Activated CD4-positive, alpha-beta memory T cell treated with anti-CD3 and anti-CD28 coated beads, Interleukin-2, amount 10 ng/mL, durations not matched to agents 7 days and 5 days (primary cell): ENCODE data around the gene IPO5. TPM values are rescaled to one million over a fixed set of nuclear protein-coding genes. Genes with fewer than 3 reads are reported as not detected.

Experiments used
- CTCF ChIA-PET: fragments of 350-600 bp; sonication (Branson Sonifier 250); formaldehyde crosslinking; loops from one replicate; lab custom pipeline; 2021; ENCODE audit warnings: antibody characterized with exemption, inconsistent platforms; lab: Charles Lee
- POLR2A ChIA-PET: fragments of 350-600 bp; sonication (Branson Sonifier 250); formaldehyde crosslinking; loops from one replicate; lab custom pipeline; 2021; ENCODE audit warnings: antibody characterized with exemption; lab: Charles Lee
- DNase-seq: peaks from one replicate; pipeline ENCODE4 v3.0.0-alpha.2; 2020
- H3K27ac Mint-ChIP-seq: one replicate; pipeline ENCODE4 v1.8.0; 2021; ENCODE audit warnings: mild to moderate bottlenecking, mixed read lengths
- H3K27me3 Mint-ChIP-seq: one replicate; pipeline ENCODE4 v1.8.0; 2021; ENCODE audit warnings: mixed read lengths
- H3K36me3 Mint-ChIP-seq: one replicate; pipeline ENCODE4 v1.8.0; 2021; ENCODE audit warnings: low read depth, mixed read lengths
- H3K4me1 Mint-ChIP-seq: one replicate; pipeline ENCODE4 v1.8.0; 2021; ENCODE audit warnings: mixed read lengths
- H3K4me3 Mint-ChIP-seq: one replicate; pipeline ENCODE4 v1.8.0; 2021; ENCODE audit warnings: mild to moderate bottlenecking, mixed read lengths
- H3K9me3 Mint-ChIP-seq: one replicate; pipeline ENCODE4 v1.8.0; 2021; ENCODE audit warnings: mixed read lengths
- total RNA-seq, 2 experiments: library from RNA; stranded (reverse); gene quantifications; one replicate each; pipeline ENCODE4 v1.2.3, GENCODE V29; 2021

The IPO5 gene
- total RNA-seq, 2 experiments from 2014 or later = 83.9 to 85.6 TPM

- DNase-seq = no peak
- H3K36me3 Mint-ChIP-seq = no peaks in the 10 kb centered on the region
- peaks cover 15% of the 10 kb centered on the region for H3K27me3 Mint-ChIP-seq
- CTCF ChIA-PET = no interaction called here
- no peak overlapping the region for H3K4me3 Mint-ChIP-seq
- H3K9me3 Mint-ChIP-seq = no peaks in the 10 kb centered on the region
- no peak overlapping the region for H3K27ac Mint-ChIP-seq
- H3K4me1 Mint-ChIP-seq = no peaks in the 10 kb centered on the region
- POLR2A ChIA-PET = interaction anchor here (0.6 kb wide), 1 partner anchor 100 kb away, joined by 3 read pairs; no protein-coding TSS in a partner anchor
Observed at GRCh38 chr13:97967226-97967625, 13.8 kb downstream of the IPO5 start.

- H3K27ac Mint-ChIP-seq = no peak overlapping the region
- POLR2A ChIA-PET = interaction anchor here (0.6 kb wide), 1 partner anchor 101 kb away, joined by 3 read pairs; no protein-coding TSS in a partner anchor
- peaks cover 16% of the 10 kb centered on the region for H3K27me3 Mint-ChIP-seq
- no peaks in the 10 kb centered on the region for H3K4me1 Mint-ChIP-seq
- no peak overlapping the region for H3K4me3 Mint-ChIP-seq
- DNase-seq = no peak
- H3K9me3 Mint-ChIP-seq = no peaks in the 10 kb centered on the region
- CTCF ChIA-PET = no interaction called here
- H3K36me3 Mint-ChIP-seq = no peaks in the 10 kb centered on the region
Observed at GRCh38 chr13:97967948-97968347, 14.5 kb downstream of the IPO5 start.

GRCh38 chr13:97971519-97971918, 18.0 kb downstream of the IPO5 start:
- POLR2A ChIA-PET = no interaction called here
- no peak for DNase-seq
- Mint-ChIP-seq H3K27me3 (peaks cover 10% of the 10 kb centered on the region), H3K4me3 (no peak overlapping the region), H3K9me3 (no peaks in the 10 kb centered on the region), H3K36me3 (no peaks in the 10 kb centered on the region), H3K4me1 (peaks cover 5% of the 10 kb centered on the region), H3K27ac (no peak overlapping the region)
- CTCF ChIA-PET = no interaction called here

GRCh38 chr13:97974773-97975172, 21.3 kb downstream of the IPO5 start:
- Mint-ChIP-seq H3K9me3 (no peaks in the 10 kb centered on the region), H3K4me3 (peak overlapping the region; percentile 51), H3K36me3 (no peaks in the 10 kb centered on the region), H3K27ac (no peak overlapping the region), H3K4me1 (peaks cover 27% of the 10 kb centered on the region), H3K27me3 (peaks cover 3% of the 10 kb centered on the region)
- no peak for DNase-seq
- CTCF ChIA-PET = no interaction called here
- POLR2A ChIA-PET = interaction anchor here (1.4 kb wide), 1 partner anchor 63 kb away, joined by 3 read pairs; no protein-coding TSS in a partner anchor

GRCh38 chr13:97975280-97975847, 21.9 kb downstream of the IPO5 start:
- Mint-ChIP-seq H3K4me3 (peak overlapping the region; percentile 86), H3K4me1 (peaks cover 28% of the 10 kb centered on the region), H3K27me3 (peaks cover 3% of the 10 kb centered on the region), H3K27ac (peak overlapping the region; percentile 85), H3K9me3 (no peaks in the 10 kb centered on the region), H3K36me3 (no peaks in the 10 kb centered on the region)
- DNase-seq = no peak
- ChIA-PET POLR2A (interaction anchor here (1.4 kb wide), 1 partner anchor 64 kb away, joined by 3 read pairs; no protein-coding TSS in a partner anchor), CTCF (no interaction called here)

- Mint-ChIP-seq H3K27me3 (peaks cover 3% of the 10 kb centered on the region), H3K4me1 (peaks cover 30% of the 10 kb centered on the region), H3K27ac (peak overlapping the region; percentile 85), H3K36me3 (no peaks in the 10 kb centered on the region), H3K9me3 (no peaks in the 10 kb centered on the region), H3K4me3 (peak overlapping the region; percentile 86)
- POLR2A ChIA-PET = interaction anchor here (1.4 kb wide), 1 partner anchor 64 kb away, joined by 3 read pairs; no protein-coding TSS in a partner anchor
- DNase-seq = peak; percentile 90
- CTCF ChIA-PET = no interaction called here
Observed at GRCh38 chr13:97975848-97976609, 22.6 kb downstream of the IPO5 start.

GRCh38 chr13:97976610-97977521, 23.4 kb downstream of the IPO5 start:
- DNase-seq = no peak
- H3K4me3 Mint-ChIP-seq = peak overlapping the region; percentile 84
- H3K36me3 Mint-ChIP-seq = no peaks in the 10 kb centered on the region
- POLR2A ChIA-PET = interaction anchor here (1.2 kb wide), 1 partner anchor 23 kb away, joined by 5 read pairs; no protein-coding TSS in a partner anchor
- peak overlapping the region; percentile 75 for H3K27ac Mint-ChIP-seq
- CTCF ChIA-PET = no interaction called here
- peaks cover 3% of the 10 kb centered on the region for H3K27me3 Mint-ChIP-seq
- peaks cover 35% of the 10 kb centered on the region for H3K4me1 Mint-ChIP-seq
- H3K9me3 Mint-ChIP-seq = no peaks in the 10 kb centered on the region

GRCh38 chr13:97977982-97978381, 24.5 kb downstream of the IPO5 start:
- no peak overlapping the region for H3K27ac Mint-ChIP-seq
- H3K9me3 Mint-ChIP-seq = no peaks in the 10 kb centered on the region
- no peak for DNase-seq
- peak overlapping the region; percentile 84 for H3K4me3 Mint-ChIP-seq
- H3K36me3 Mint-ChIP-seq = peaks cover 5% of the 10 kb centered on the region
- no peaks in the 10 kb centered on the region for H3K27me3 Mint-ChIP-seq
- ChIA-PET POLR2A (interaction anchor here (0.6 to 1.2 kb wide), 2 partner anchors 22 to 115 kb away, joined by 3 to 5 read pairs; no protein-coding TSS in a partner anchor), CTCF (no interaction called here)
- H3K4me1 Mint-ChIP-seq = peaks cover 42% of the 10 kb centered on the region

GRCh38 chr13:97978651-97979050, 25.2 kb downstream of the IPO5 start:
- CTCF ChIA-PET = no interaction called here
- Mint-ChIP-seq H3K4me3 (peak overlapping the region; percentile 44), H3K27ac (no peak overlapping the region), H3K27me3 (no peaks in the 10 kb centered on the region), H3K36me3 (peaks cover 7% of the 10 kb centered on the region), H3K9me3 (no peaks in the 10 kb centered on the region), H3K4me1 (peaks cover 42% of the 10 kb centered on the region)
- POLR2A ChIA-PET = no interaction called here
- no peak for DNase-seq

GRCh38 chr13:97979051-97979450, 25.6 kb downstream of the IPO5 start:
- H3K27ac Mint-ChIP-seq = no peak overlapping the region
- DNase-seq = no peak
- no peaks in the 10 kb centered on the region for H3K9me3 Mint-ChIP-seq
- POLR2A ChIA-PET = no interaction called here
- no peaks in the 10 kb centered on the region for H3K27me3 Mint-ChIP-seq
- CTCF ChIA-PET = no interaction called here
- H3K4me1 Mint-ChIP-seq = peaks cover 42% of the 10 kb centered on the region
- H3K4me3 Mint-ChIP-seq = no peak overlapping the region
- peaks cover 7% of the 10 kb centered on the region for H3K36me3 Mint-ChIP-seq

- H3K9me3 Mint-ChIP-seq = no peaks in the 10 kb centered on the region
- peaks cover 9% of the 10 kb centered on the region for H3K36me3 Mint-ChIP-seq
- no peak overlapping the region for H3K4me3 Mint-ChIP-seq
- no peaks in the 10 kb centered on the region for H3K27me3 Mint-ChIP-seq
- peaks cover 42% of the 10 kb centered on the region for H3K4me1 Mint-ChIP-seq
- no peak overlapping the region for H3K27ac Mint-ChIP-seq
- DNase-seq = no peak
- POLR2A ChIA-PET = no interaction called here
- CTCF ChIA-PET = no interaction called here
Observed at GRCh38 chr13:97979556-97979955, 26.1 kb downstream of the IPO5 start.

GRCh38 chr13:97982286-97982685, 28.8 kb downstream of the IPO5 start:
- H3K4me1 Mint-ChIP-seq = peaks cover 36% of the 10 kb centered on the region
- H3K4me3 Mint-ChIP-seq = no peak overlapping the region
- no peaks in the 10 kb centered on the region for H3K9me3 Mint-ChIP-seq
- no peak for DNase-seq
- POLR2A ChIA-PET = no interaction called here
- H3K27ac Mint-ChIP-seq = no peak overlapping the region
- peaks cover 28% of the 10 kb centered on the region for H3K36me3 Mint-ChIP-seq
- no peaks in the 10 kb centered on the region for H3K27me3 Mint-ChIP-seq
- CTCF ChIA-PET = no interaction called here
